OCI-LY1 (cell line): Measurements from ENCODE around the gene CELSR1.

Source experiments
- H2AFZ ChIP-seq: fragments of 200-600 bp; sonication (generic), shearing (Covaris generic); 2 replicates; pipeline ENCODE4 v1.6.0; 2014; ENCODE audit warnings: antibody characterized with exemption, mild to moderate bottlenecking, low read length
- H3F3A ChIP-seq: fragments of 200-600 bp; sonication (generic), shearing (Covaris generic); 2 replicates; pipeline ENCODE4 v1.6.0; 2014; ENCODE audit warnings: mild to moderate bottlenecking, antibody characterized with exemption, low read length, moderate library complexity; ENCODE audit not compliant: insufficient read depth
- H3K27ac ChIP-seq: fragments of 200-600 bp; sonication (generic); 2 replicates; pipeline ENCODE4 v1.5.1; 2014; ENCODE audit warnings: low read length, mixed run types, mild to moderate bottlenecking, low read depth; ENCODE audit not compliant: poor library complexity, severe bottlenecking
- H3K27me3 ChIP-seq: fragments of 200-600 bp; sonication (generic); 2 replicates; pipeline ENCODE4 v1.6.0; 2014; ENCODE audit warnings: antibody characterized with exemption, mild to moderate bottlenecking, low read length, moderate library complexity; ENCODE audit not compliant: insufficient read depth
- H3K36me3 ChIP-seq: fragments of 200-600 bp; sonication (generic); 2 replicates; pipeline ENCODE4 v1.6.1; 2014; ENCODE audit warnings: mild to moderate bottlenecking, antibody characterized with exemption, low read length, moderate library complexity, mixed read lengths; ENCODE audit not compliant: insufficient read depth
- H3K4me1 ChIP-seq: fragments of 200-600 bp; sonication (generic); 2 replicates; pipeline ENCODE4 v1.5.1; 2014; ENCODE audit warnings: mild to moderate bottlenecking, low read length, moderate library complexity; ENCODE audit not compliant: insufficient read depth, severe bottlenecking
- H3K4me2 ChIP-seq: fragments of 200-600 bp; sonication (generic), shearing (Covaris generic); 2 replicates; pipeline ENCODE4 v1.6.1; 2014; ENCODE audit warnings: low read length
- H3K4me3 ChIP-seq: fragments of 200-600 bp; sonication (generic); 2 replicates; pipeline ENCODE4 v1.5.1; 2014; ENCODE audit warnings: low read length, low read depth, mild to moderate bottlenecking, mixed read lengths; ENCODE audit not compliant: poor library complexity, severe bottlenecking
- H3K79me2 ChIP-seq: fragments of 200-600 bp; shearing (Covaris generic); 2 replicates; pipeline ENCODE4 v1.6.1; 2016; ENCODE audit warnings: mixed run types, low read length, mixed read lengths; ENCODE audit not compliant: insufficient read depth
- H3K9ac ChIP-seq: fragments of 200-600 bp; sonication (generic), shearing (Covaris generic); 2 replicates; pipeline ENCODE4 v1.6.1; 2014; ENCODE audit warnings: mild to moderate bottlenecking, low read length, mixed read lengths
- H3K9me2 ChIP-seq: fragments of 200-600 bp; sonication (generic), shearing (Covaris generic); 2 replicates; pipeline ENCODE4 v1.6.1; 2014; ENCODE audit warnings: low read depth, mild to moderate bottlenecking, low read length, mixed read lengths
- H3K9me3 ChIP-seq: fragments of 200-600 bp; shearing (Covaris generic); 2 replicates; pipeline ENCODE4 v1.6.1; 2014; ENCODE audit warnings: low read length, mixed read lengths
- H4K20me1 ChIP-seq: fragments of 200-600 bp; sonication (generic), shearing (Covaris generic); 2 replicates; pipeline ENCODE4 v1.6.0; 2016; ENCODE audit warnings: mild to moderate bottlenecking, low read length; ENCODE audit not compliant: insufficient read depth
- CTCF ChIP-seq: fragments of 200-600 bp; sonication (generic), shearing (Covaris generic); IDR thresholded peaks from 2 replicates; pipeline ENCODE4 v1.5.1; 2017; ENCODE audit warnings: mild to moderate bottlenecking, antibody characterized with exemption, low read length, moderate library complexity, mixed read lengths
- EZH2 ChIP-seq: fragments of 200-600 bp; sonication (generic), shearing (Covaris generic); IDR thresholded peaks from 2 replicates; pipeline ENCODE4 v1.8.0; 2017; ENCODE audit warnings: borderline replicate concordance, mixed run types, mild to moderate bottlenecking, antibody characterized with exemption, low read length, moderate library complexity, mixed read lengths

Gene CELSR1

GRCh38 chr22:46509416-46510089, 27.9 kb downstream of the CELSR1 start:
- TF ChIP-seq CTCF (no peak), EZH2 (no peak)
- H3K4me1 ChIP-seq, result no peaks in the 10 kb centered on the region
- no peak overlapping the region for H3K9ac ChIP-seq
- H3K4me3 ChIP-seq, result no peak overlapping the region
- H3K27ac ChIP-seq, result no peak overlapping the region
- H3K36me3 ChIP-seq, result no peaks in the 10 kb centered on the region
- H4K20me1 ChIP-seq, result no peaks in the 10 kb centered on the region
- H3K9me3 ChIP-seq, result no peaks in the 10 kb centered on the region
- H3K79me2 ChIP-seq, result no peaks in the 10 kb centered on the region
- H3K27me3 ChIP-seq, result peaks cover 3% of the 10 kb centered on the region; the same call in 1 of the 2 replicates
- H3F3A ChIP-seq, result no peaks in the 10 kb centered on the region
- H2AFZ ChIP-seq, result no peak overlapping the region
- no peaks in the 10 kb centered on the region for H3K9me2 ChIP-seq
- H3K4me2 ChIP-seq, result no peak overlapping the region

DNA sequence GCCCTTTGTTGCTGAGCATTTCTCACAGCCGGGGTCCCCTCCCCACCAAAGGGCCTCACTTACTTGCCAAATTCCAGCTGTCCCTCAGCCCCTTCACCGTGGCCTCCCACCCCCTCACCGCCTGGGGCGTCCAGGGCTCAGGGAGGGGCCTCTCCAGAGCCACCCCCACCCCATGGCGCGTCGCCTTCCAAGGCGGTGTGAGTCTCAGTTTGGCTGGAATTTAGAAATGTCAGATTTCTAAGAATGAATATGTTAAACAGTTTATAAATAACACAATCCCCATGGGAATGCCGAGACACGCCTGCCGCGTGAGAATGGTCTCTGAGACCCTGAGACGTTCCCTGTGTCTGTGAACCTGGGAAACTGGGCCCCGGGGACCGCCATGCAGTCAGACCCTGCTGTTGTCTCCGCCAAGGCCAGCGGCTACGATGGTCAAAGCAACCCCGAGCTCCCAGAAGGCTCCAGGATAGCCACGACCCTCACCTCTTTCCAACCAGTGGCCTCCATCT, 28.9 kb downstream of the CELSR1 start:
- Histone ChIP-seq H3K9me3 (no peaks in the 10 kb centered on the region), H3K27me3 (peaks cover 3% of the 10 kb centered on the region; the same call in 1 of the 2 replicates), H2AFZ (no peak overlapping the region), H3K4me1 (no peaks in the 10 kb centered on the region), H3K4me3 (no peak overlapping the region), H3K36me3 (no peaks in the 10 kb centered on the region), H3K27ac (no peak overlapping the region), H3K79me2 (no peaks in the 10 kb centered on the region), H3K4me2 (no peak overlapping the region), H4K20me1 (no peaks in the 10 kb centered on the region), H3F3A (no peaks in the 10 kb centered on the region), H3K9ac (no peak overlapping the region), H3K9me2 (no peaks in the 10 kb centered on the region)
- TF ChIP-seq CTCF, result no peak
- TF ChIP-seq EZH2, result no peak

GRCh38 chr22:46507451-46508425, 29.7 kb downstream of the CELSR1 start:
- no peaks in the 10 kb centered on the region for H3K9me2 ChIP-seq
- no peaks in the 10 kb centered on the region for H3K79me2 ChIP-seq
- no peaks in the 10 kb centered on the region for H3F3A ChIP-seq
- no peak overlapping the region for H2AFZ ChIP-seq
- H4K20me1 ChIP-seq, result no peaks in the 10 kb centered on the region
- TF ChIP-seq EZH2, result no peak
- TF ChIP-seq CTCF, result no peak
- no peak overlapping the region for H3K4me2 ChIP-seq
- no peak overlapping the region for H3K9ac ChIP-seq
- no peaks in the 10 kb centered on the region for H3K36me3 ChIP-seq
- H3K27ac ChIP-seq, result no peak overlapping the region
- H3K9me3 ChIP-seq, result no peaks in the 10 kb centered on the region
- no peaks in the 10 kb centered on the region for H3K4me1 ChIP-seq
- no peak overlapping the region for H3K4me3 ChIP-seq
- H3K27me3 ChIP-seq, result peaks cover 2% of the 10 kb centered on the region; the same call in 1 of the 2 replicates
